NOMO-1 treated with dmso at 0.1 percent for 144 hours (cell line): Measurements from ENCODE around the gene PCGF5.
"Not testable (repeated sequence)": the region's sequence is repeated elsewhere in the genome, so short reads cannot be mapped to it uniquely, and the experiment has no call there.

ENCODE experiments used
- DNase-seq: peaks from one replicate; lab custom pipeline; 2025; ENCODE audit not compliant: unreplicated experiment; lab: John Stamatoyannopoulos, UW

The PCGF5 gene

DNA sequence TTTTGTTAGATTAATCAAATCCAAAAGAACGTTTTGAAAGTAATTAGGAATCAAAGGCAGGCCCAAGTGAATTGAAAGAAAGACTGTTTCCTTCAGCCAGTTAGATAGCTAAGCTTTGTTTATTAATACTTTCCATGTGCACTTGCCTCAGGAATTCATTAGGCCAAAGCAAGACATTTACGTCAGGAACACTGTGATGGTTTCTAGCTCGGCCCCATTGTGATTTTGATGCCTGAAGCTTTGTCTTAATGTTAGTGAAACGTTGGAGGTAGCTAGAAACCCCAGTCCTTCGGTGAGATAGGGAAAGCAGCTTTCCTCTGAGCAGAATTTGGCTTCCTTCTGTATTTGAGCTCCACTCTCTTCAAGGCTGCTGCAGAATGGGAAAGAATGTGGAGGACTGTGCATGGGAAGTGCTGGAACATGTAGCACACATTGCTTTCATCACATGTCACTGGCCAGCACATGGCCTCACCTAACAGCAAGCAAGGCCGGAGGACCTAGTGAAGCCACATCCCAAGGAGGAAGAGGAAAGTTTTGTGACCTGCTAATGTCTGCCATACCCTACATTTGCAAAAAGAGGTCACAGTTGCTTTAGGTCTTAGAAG lies 64.1 kb downstream of the PCGF5 start:
- no peak for DNase-seq

DNA sequence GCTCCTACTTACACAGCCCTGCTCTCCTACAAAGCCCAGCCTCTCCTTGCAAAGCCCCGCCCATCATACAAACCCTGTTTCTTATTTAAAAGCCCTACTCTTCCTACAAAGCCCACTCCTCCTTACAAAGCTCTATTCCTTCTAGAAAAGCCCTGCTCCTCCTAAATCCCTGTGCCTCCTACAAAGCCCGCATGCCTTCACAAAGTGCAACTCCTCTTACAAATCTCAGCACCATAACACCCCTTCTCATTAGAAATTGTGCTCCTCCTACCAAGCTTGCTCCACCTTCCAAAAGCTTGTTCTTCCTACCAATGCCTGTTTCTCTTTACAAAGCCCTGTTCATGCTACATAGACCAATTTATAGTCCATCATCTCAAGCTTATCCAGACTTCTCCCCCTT lies 66.1 kb downstream of the PCGF5 start:
- DNase-seq = no peak

DNA sequence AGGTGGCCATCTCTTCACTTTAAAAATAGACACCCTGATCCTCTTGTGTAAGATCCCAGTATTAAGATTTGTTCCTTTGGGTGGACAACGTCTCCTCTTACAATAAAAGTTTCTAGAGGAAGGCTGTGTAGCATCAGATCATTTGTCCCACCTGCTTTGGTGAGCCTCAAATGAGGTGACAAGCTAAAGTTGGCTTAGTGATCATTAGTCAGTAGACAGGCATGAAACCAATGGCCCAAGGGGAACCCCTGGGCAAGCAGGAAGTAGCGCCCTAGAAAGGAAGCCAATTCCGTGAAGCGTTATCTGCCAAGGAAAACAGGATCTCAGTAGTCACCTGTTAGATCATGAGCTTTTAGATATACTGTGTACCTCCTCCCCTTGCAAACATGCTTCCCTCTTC lies 66.8 kb downstream of the PCGF5 start:
- DNase-seq = no peak

DNA sequence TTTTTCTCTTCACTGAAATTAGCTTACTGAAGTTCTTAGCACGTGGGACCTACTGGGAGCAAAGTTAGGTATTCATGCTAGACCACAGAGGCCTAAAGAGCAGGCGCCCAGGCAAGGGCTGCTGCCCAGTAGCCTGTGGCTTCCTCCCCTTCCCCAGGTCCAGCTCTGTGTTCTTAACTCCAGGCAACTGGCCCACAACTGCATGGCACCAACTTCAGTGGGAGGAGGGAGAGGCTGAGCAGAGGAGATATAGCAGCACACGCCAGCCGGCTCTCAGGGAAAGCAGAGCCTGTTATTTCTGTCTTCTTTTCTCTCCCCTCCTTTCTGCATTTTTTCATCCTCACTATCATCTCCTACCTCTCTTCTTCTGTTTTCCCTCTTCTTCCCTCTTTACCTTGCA lies 67.4 kb downstream of the PCGF5 start:
- no peak for DNase-seq

DNA sequence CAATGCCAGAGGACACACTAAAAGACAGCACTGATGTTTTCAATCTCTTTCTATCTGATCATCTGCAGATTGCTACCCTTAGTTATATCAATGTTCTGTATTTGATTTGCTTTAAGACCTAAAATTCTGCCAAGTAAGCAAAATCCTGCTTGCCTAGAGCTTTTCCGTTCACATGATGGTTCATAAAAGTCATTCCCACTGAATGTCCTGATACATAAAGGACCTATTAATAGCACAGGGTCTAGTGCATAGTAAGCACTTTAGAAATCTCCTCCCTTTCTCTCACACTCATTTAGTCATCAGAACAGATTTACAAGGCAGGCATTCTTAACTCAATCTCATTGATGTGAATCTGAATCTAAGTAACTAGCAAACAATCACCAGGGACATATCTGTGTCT lies 68.8 kb downstream of the PCGF5 start:
- DNase-seq = no peak

DNA sequence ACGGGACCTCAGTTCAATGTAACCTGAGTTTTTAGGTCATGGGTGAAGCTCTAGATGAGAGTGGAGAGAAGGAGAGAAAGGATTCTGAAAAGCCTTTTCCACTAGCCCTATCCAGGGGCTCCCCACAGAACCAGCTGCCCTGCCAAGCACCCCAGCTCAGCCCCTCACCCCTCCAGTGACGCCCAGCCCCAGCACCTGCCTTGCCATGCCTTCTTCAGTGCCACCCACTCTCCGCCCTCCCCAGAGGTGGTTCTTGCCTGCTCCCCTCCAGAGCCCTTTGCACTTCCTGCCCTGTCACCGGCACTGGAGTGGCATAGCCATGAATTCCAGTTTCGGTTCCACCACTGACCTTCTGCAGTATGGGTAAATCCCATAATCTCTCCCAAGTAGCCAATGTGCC lies 70.1 kb downstream of the PCGF5 start:
- DNase-seq = no peak

DNA sequence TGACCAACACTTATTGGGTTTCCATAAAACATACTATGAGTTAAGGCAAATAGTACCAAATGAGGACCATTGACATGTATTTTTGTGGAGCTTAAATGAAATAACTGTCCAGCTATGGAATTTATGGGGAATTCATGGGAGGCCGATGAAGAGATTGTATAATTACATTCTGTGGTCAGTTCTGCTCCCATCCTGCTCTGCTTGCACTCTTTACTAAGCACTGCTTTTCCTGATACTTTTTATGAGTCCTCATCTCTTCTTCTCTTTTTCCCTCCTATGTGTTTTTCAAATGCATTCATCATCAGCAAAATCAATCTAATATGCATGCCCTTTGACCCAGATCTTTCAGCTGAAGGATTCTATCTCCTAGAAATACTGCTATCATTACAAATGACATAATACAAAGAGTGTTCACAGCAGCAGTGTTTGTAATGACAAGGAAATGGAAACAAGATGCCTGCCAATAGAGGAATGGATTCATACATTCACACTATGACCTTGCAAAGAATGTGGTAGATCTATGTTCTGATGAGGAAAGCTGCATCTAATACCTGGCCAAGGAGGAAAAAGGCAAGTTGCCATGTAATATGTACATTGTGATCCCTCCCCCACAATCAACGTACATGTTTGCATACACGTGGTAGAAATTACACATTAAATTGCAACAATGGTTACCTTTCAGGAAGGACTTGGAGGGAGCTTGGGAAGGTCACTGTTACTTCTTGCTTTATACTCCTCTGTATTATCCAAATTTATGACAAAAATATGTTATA lies 73.9 kb downstream of the PCGF5 start:
- DNase-seq = no peak

DNA sequence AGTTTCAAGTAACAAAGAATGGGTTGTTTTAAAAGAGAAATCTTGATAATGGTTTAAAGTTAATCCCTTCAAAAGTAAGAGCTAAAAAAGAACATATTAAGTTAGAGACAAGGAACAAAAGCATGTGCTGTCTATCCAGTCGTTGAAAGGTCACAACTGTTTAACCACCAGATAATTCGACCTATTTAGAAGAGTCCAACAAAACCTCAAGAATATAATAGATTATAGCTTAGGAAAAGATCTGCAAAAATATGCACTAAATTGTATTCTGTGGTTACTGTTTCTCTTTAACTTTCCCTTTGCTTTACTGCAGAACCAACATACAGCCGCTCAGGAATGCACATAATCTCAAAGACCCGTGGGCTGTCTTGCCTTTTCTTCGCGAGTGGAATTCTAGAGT lies 74.9 kb downstream of the PCGF5 start:
- DNase-seq = no peak

DNA sequence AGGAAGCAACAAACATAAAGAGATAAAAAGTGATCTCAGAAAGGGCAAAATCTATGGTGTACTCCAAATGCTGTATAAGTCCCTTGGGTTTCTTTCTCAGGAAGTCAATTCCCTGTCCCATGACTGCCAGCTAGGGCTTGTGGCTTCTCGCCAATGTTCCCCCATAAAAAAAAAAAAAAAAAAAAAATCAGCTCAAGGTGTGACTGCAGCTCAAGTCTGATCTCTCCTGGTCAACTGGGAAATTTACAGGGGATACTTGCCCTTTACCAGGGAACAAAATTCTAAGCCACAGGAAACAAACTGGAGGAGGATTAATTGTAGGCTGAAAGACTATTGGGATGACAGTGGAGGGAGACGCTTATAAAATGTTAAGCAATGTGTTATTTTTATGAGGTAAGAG lies 76.0 kb downstream of the PCGF5 start:
- no peak for DNase-seq

DNA sequence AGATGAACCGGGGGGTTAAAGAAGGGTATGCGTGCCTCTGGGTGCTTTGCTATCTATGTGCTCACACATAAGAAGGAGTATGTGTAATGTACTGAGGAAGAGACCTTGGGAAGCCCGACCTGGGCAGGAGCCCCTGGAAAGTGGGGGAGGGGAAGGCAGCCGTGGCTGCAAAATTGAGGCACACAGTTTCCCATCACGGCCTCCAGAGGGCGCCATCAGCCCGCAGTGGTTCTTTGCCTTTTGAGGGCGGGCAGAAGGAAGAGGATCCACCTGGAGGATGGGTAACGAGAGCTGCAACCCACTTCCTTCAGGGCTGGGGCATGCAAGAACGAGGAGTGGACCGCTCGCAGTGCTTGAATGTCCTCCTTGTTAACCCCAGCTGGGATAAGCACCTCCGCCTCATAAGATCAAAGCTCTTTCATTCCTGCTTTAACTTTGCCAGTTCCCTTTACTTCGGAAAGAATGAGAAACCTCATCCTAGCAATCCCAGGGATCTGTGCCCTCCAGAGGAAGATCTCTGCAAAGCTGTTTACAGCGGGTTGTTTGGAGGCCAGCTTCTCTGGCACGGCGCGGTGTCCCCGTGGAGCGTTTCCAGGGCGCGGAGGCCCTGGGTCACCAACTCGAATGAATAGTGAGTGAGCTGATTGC lies 77.9 kb downstream of the PCGF5 start:
- peak; percentile 49 for DNase-seq

DNA sequence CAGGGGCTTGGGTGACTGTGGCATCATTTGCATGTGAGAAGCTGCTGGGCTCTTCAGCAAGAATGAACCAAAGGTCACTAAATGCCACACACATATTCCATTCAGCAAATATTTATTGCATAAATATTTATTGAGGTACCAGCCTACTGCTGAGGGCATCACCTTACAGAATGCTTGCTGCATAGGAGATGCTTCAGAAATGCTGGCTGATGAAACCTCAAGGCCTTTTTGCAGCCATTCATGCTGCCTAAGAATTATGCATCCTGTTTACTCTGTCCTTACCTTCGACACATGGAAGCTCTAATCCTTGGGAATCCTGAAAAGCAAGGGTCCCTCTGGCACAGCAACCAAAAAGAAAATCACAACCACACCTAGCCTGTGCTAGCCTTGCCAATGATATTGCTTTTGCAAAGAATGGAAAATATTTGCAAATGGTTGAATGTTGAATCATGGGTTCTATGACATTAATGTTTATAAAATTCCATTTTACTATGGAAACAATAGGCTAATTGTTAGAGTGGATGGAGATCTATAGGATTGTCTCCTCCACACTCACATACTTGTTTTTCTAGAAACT lies 79.6 kb downstream of the PCGF5 start:
- DNase-seq = no peak

DNA sequence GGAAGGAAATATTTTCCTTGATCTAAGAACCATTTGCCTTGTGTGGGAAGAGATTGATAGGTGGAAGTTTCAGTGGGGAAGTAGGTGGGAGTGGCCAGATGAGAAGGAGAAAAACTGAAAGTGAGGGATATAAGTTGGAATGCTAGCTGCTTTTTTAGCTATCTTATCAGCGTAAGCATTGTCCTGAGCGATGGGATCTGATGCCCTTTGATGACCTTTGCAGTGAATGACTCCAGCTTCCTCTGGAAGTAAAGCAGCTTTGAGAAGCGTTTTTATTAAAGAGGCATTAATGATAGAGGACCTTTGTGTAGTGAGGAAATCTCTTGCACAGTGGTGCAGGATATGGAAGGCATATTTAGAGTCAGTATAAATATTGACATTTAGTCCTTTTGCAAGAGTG lies 82.5 kb downstream of the PCGF5 start:
- DNase-seq = not testable (repeated sequence)

DNA sequence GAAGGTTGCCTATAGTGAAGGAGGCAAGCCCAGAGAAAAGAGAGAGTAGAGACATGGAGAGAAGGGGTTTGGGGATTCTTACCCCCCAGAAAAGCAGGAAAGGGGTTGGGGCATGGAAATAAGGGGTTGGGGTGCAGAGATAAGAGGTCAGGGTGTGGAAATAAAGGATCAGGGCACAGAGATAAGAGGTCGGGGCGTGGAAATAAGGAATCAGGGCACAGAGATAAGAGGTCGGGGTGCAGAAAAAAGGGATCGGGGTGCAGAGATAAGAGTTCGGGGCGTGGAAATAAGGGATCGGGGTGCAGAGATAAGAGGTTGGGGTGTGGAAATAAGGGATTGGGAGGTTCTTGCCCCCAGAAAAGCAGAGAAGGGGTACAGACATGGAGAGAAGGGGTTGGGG lies 85.5 kb downstream of the PCGF5 start:
- DNase-seq = not testable (repeated sequence)

DNA sequence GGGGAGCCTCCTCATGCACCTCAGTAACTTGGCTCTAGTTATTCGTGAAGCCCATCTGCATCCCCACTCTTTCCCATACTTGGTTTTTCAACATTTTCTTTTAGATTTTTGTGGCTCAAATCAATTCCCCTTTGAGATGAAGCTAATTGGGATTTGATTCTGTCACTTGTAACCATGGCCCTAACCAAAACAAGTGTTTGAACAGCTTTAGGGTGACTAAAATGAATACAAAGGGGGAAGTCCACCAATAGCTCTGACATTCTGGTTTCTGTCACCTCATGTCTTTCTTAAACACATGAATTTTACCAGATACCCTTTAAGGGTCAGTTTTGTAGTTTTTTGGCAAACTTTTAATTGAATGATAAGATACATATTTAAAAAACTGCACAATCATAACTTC lies 87.0 kb downstream of the PCGF5 start:
- no peak for DNase-seq

DNA sequence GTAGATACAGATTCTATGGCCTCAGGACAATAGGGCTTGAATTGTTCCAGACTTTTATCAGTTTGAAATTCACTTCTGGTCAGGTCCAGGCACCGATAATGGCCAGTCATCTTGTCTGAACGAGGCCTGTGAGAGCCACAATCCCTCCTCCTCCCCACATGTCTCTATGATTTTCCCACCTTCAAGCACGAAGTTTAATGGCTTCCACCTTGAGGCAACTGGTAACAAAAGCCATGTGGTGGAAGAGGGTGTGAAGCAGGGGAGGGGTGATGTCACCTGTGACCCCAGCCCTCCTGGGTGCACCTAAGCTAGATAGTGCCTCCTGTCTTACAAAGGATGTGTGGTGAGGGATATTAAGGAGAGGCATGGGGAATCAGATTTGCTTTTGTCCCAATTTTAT lies 89.2 kb downstream of the PCGF5 start:
- no peak for DNase-seq

DNA sequence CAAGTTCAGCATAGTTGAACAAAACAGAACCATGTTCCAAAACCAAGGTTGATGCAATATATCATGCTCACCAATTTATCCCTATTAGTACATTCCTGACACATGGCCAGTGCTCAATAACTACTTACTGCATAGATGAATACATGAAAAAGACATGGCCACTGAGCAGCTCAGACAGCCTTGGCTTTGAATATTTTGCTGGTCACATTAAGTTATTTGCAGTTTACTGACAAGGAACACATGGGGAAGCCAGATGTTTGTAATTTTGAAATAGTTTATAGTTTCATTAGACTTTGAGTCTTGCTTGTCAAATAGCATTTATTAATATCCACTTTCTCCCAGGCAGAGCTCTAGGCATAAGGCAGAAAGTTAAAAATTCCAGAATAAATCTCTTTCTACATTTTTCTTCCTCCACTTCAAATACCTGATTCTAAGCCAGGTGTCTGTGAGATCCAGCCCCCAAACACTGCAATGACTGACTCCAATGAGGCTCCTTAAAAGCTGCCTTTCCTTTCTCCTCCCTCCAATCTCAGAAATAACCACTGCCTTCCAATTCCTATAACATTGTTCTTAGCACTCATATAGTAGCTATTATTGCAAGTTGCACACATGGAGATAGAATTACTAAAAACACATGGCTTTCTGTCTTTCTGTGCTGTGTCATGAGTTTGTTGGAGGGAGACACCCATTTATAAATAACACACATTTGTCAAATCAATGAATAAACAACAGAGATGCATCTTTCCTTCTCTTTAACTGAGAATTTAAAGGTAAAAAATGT lies 91.3 kb downstream of the PCGF5 start:
- no peak for DNase-seq

DNA sequence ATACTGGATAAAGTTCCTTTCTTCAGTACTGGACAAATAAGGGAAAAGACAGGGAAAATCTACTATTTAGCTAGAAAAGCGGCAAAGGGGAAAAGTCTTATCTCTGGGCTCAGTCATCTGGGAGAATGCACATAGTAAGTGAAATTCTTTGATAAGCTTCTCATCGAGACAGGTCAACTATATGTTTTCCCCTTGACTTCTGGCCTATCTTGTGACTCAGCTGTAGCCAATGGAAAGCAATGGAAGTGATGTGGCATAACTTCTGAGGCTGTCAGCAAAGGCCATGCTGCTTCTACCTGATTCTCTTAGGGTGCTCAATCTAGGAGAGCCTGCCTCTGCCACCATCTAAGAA lies 91.9 kb downstream of the PCGF5 start:
- no peak for DNase-seq

DNA sequence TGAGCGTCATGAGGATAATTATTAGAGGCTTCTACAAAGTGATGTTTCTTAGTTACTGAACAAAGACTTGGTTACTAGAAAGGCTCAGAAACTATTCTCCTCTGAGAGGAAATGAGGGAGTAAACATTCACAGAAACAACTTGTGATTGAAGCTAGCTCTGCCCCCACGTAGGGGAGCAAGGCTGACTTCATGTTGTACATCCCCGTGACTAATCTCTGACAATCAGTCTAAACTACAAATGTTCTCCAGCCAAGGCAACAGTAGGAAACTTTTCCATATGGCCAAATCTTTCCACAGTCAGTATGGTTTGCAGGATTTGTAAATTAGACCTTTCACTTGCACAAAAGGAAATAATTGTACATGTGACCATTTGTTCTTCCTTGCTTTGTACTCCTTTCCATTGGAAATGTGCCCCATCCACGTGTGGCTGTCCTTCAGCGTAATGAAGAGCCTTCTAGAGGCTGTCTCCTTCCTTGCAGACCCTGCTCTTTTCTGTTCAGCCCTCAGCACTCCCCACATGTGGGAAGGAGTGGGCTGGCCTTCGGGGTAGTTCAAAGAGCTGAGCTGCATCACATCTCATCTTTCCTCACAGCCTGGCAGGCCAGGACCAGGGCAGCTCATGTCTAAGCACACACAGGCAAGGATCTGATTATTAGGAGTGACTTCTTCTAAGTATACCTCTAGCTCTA lies 93.5 kb downstream of the PCGF5 start:
- no peak for DNase-seq

DNA sequence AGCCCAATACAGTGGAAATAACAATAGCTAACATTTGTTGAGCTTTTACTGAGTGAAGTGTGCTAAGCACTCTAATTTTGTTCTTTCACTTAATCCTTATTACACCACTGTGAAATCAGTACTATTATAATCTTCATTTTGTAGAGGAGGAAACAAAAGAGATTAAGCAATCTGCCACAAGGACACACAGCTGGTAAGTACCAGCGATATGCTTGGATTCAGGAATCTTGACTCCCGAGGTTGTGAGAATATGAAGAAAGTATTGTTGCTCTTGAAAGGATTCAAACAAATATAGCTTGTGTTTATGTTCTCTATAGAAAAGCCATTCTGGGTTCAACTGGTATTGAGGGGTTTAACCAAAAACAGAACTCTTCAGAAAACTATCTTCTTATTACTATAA lies 96.0 kb downstream of the PCGF5 start:
- DNase-seq = no peak

DNA sequence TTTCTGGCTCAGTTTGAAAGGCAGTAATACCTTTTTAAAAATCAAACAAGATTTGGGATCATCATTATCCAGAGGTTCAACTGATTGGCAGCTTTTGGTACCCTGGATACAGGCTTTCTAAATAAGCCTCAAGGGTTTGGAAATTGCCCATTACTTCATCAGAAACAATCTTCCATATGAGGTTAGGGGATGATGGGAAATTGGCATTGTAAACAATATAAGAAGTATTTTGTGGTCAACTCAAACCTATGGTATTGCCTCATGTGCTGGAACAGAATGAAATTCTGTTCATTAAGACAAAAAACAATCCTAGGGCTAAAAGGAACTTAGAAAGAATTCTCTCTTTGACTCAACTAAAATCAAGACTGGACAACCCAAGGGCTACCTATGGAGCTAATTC lies 97.1 kb downstream of the PCGF5 start:
- no peak for DNase-seq

DNA sequence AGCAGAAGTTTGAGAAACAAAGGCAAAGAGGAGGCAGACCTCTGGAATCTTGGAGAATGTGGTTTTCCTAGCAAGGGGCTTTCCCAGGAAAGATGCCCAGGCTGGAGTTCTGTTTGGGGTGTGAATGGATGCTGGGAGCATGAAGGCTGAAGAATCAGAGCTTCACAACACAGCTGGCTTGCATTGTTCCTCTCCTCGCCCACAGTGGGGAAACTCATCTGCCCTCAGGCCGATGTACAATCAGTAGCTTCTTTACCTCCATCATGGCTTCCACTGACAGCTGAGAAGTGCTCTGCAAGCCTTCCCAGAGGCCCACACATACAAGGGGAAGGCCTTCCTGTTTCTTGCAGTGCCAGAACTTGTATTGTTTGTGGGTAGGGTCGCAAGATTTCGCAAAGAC lies 98.9 kb downstream of the PCGF5 start:
- no peak for DNase-seq
